NT2/D1 (cell line): ENCODE results near the gene GTPBP10.

ENCODE experiments used
- DNase-seq: peaks from one replicate; pipeline ENCODE4 v3.0.0-alpha.2; 2011; ENCODE audit warnings: low read depth, low spot score
- H3K27me3 ChIP-seq: 2 replicates; pipeline ENCODE4 v1.6.0; 2011; ENCODE audit warnings: mild to moderate bottlenecking; ENCODE audit not compliant: insufficient read length, insufficient read depth
- H3K36me3 ChIP-seq: 2 replicates; pipeline ENCODE4 v1.6.1; 2011; ENCODE audit warnings: mild to moderate bottlenecking, low read length, mixed read lengths; ENCODE audit not compliant: insufficient read depth, insufficient read length
- H3K4me1 ChIP-seq: 2 replicates; pipeline ENCODE4 v1.5.1; 2011; ENCODE audit not compliant: insufficient read depth, insufficient read length
- H3K4me3 ChIP-seq: 2 replicates; pipeline ENCODE4 v1.5.1; 2011; ENCODE audit warnings: low read depth; ENCODE audit not compliant: insufficient read length
- H3K9ac ChIP-seq: 2 replicates; pipeline ENCODE4 v1.6.0; 2011; ENCODE audit warnings: low read depth; ENCODE audit not compliant: insufficient read length
- H3K9me3 ChIP-seq: 2 replicates; pipeline ENCODE4 v1.5.1; 2011; ENCODE audit warnings: mild to moderate bottlenecking, low read length; ENCODE audit not compliant: insufficient read depth
- SUZ12 ChIP-seq: IDR thresholded peaks from 2 replicates; pipeline ENCODE4 v1.6.1; 2011; ENCODE audit not compliant: insufficient read length, insufficient read depth; ENCODE audit errors: extremely low read depth
- YY1 ChIP-seq: IDR thresholded peaks from 2 replicates; pipeline ENCODE4 v1.6.1; 2011; ENCODE audit not compliant: insufficient read length, insufficient read depth
- ZNF274 ChIP-seq: IDR thresholded peaks from 2 replicates; pipeline ENCODE4 v1.6.1; 2011; ENCODE audit warnings: mild to moderate bottlenecking, low read depth, low read length

Gene GTPBP10

GRCh38 chr7:90432752-90433151, 86.2 kb downstream of the GTPBP10 start:
- no peak for DNase-seq

GRCh38 chr7:90433221-90433620, 86.7 kb downstream of the GTPBP10 start:
- TF ChIP-seq YY1, result no peak
- TF ChIP-seq SUZ12, result no peak
- TF ChIP-seq ZNF274, result no peak
- Histone ChIP-seq H3K36me3 (no peaks in the 10 kb centered on the region), H3K9me3 (peaks cover 17% of the 10 kb centered on the region; the same call in 1 of the 2 replicates)

More at GRCh38 chr7:90432752-90433151, 86.2 kb downstream of the GTPBP10 start:
- TF ChIP-seq SUZ12 (no peak), ZNF274 (no peak), YY1 (no peak)
- H3K9ac ChIP-seq, result no peak overlapping the region
- no peak overlapping the region for H3K4me3 ChIP-seq
- peaks cover 17% of the 10 kb centered on the region; the same call in 1 of the 2 replicates for H3K9me3 ChIP-seq
- H3K4me1 ChIP-seq, result no peaks in the 10 kb centered on the region
- H3K36me3 ChIP-seq, result no peaks in the 10 kb centered on the region
- no peaks in the 10 kb centered on the region for H3K27me3 ChIP-seq

More at GRCh38 chr7:90433221-90433620, 86.7 kb downstream of the GTPBP10 start:
- H3K27me3 ChIP-seq, result no peaks in the 10 kb centered on the region
- H3K9ac ChIP-seq, result no peak overlapping the region
- no peaks in the 10 kb centered on the region for H3K4me1 ChIP-seq
- H3K4me3 ChIP-seq, result no peak overlapping the region
- DNase-seq, result no peak
